GM20000 (cell line): ENCODE results near the gene EME2.

Experiments used
- DNase-seq: peaks from one replicate; pipeline ENCODE4 v3.0.0; 2012; ENCODE audit warnings: low spot score
- TF ChIP-seq, protein P1 (sequence below): IDR thresholded peaks from 2 replicates; pipeline ENCODE4 v1.5.1; 2012; ENCODE audit warnings: mild to moderate bottlenecking, control low read depth; ENCODE audit errors: extremely low read depth, missing control alignments

EME2 gene

DNA sequence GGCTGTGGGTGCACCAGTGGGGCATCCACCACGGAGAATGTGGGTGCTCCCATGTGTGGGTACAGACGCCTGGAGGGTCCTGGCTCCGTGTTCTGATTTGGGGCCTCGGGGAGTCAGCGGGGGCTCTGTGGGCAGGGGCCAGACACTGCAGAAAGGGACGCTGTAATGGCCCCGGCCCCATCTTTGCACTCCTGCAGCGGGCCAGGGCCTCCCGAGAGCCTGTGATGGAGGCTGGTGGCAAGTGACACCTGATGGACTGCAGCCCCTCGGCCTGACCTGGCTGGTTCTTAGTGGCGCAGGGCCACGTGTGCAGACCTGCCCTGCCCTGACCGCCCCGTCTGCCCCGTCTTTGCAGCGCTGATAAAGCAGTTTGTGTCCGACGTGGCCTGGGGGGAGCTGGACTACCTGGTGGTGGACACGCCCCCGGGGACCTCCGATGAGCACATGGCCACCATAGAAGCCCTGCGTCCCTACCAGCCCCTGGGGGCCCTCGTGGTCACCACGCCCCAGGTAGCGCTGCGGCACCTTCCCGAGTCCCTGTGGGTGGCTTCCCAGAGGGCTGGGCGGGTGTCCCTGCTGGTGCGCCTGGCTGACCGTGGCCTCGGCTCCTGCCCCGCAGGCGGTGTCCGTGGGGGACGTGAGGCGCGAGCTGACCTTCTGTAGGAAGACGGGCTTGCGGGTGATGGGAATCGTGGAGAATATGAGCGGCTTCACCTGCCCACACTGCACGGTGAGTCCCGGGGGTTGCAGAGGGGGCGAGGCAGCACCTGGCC is 14.9 kb downstream of the EME2 start:
- TF ChIP-seq, protein P1, sequence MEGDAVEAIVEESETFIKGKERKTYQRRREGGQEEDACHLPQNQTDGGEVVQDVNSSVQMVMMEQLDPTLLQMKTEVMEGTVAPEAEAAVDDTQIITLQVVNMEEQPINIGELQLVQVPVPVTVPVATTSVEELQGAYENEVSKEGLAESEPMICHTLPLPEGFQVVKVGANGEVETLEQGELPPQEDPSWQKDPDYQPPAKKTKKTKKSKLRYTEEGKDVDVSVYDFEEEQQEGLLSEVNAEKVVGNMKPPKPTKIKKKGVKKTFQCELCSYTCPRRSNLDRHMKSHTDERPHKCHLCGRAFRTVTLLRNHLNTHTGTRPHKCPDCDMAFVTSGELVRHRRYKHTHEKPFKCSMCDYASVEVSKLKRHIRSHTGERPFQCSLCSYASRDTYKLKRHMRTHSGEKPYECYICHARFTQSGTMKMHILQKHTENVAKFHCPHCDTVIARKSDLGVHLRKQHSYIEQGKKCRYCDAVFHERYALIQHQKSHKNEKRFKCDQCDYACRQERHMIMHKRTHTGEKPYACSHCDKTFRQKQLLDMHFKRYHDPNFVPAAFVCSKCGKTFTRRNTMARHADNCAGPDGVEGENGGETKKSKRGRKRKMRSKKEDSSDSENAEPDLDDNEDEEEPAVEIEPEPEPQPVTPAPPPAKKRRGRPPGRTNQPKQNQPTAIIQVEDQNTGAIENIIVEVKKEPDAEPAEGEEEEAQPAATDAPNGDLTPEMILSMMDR: no peak
- DNase-seq: no peak

DNA sequence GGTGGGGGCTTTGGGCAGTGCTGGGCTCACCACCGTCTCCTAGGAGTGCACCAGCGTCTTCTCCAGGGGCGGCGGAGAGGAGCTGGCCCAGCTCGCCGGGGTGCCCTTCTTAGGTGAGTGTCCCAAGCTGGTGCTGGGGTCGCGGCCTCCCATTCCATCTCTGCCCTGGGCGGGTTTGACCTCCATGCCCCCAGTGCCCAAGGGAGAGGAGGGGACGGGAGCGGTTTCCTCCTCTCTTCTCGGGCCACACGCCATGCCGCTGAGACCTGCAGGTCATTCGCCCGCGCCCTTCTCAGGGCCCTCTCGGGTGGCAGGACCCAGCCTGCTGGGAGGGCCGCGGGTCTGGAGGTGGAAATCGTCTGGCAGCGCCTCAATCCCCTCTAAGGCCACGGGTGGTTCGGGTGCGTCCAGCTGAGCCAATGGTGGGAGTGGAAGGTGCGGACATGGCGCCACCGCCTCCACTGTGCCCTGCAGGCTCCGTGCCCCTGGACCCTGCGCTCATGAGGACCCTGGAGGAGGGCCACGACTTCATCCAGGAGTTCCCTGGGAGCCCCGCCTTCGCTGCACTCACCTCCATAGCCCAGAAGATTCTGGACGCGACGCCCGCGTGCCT is 15.6 kb downstream of the EME2 start:
- DNase-seq: no peak
- TF ChIP-seq, protein P1: no peak

DNA sequence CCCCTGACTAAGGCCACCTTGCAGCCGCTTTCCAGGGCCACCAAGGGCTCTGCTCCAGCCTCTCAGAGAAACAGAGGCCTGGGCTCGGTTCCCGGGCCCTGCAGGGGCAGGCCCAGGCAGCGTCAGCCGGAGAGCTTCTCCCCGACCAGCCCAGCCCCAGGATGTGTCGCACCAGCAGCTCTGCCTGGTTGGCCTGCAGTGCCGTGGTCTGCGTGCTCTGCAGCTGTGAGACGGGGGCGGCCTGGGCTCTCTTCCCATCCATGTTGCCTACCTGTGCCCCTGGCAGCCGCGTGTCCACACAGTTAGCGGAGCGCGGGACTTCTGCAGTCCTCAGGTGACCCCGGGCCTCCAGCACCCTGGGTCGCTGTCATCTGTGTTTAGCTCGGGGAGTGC is 16.1 kb downstream of the EME2 start:
- TF ChIP-seq, protein P1: no peak

DNA sequence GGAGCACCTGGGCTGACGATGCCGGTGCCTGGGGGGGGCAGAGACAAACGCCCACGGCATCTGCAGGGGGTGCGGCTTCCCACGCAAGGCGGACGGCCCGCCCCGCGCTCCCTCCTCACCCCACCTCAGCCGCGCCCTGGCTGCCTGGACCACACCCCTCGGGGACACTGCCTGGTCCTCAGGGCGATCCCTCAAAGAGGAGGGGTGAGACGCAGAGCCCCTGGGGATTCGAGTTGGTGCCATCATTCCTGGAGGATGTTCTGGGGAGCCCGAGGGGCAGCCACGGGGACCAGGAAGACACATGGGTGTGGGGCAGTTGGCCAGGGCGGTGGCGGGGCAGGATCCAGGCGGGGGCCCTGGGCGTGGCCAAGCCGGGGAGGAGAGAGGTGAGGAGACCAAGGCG is 17.0 kb downstream of the EME2 start:
- TF ChIP-seq, protein P1: no peak
- DNase-seq: no peak

More for the DNA sequence above, 16.1 kb downstream of the EME2 start:
- no peak for DNase-seq

DNA sequence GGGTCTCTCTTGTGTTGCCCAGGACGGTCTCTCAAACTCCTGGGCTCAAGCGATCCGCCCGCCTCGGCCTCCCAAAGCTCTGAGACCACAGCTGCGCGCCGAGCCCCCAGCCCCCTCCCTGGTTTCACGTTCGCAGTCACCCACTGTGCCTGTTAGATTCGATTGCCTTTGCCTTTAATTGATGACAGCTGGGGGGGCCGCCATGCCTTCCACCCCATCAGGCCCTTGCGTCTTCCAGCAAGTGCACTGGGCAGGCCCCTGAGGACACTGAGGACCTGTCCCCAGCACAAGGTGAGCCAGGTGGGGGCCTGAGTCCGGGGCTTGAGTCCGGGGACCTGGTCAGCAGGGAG is 17.6 kb downstream of the EME2 start:
- TF ChIP-seq, protein P1: no peak
- DNase-seq: no peak

DNA sequence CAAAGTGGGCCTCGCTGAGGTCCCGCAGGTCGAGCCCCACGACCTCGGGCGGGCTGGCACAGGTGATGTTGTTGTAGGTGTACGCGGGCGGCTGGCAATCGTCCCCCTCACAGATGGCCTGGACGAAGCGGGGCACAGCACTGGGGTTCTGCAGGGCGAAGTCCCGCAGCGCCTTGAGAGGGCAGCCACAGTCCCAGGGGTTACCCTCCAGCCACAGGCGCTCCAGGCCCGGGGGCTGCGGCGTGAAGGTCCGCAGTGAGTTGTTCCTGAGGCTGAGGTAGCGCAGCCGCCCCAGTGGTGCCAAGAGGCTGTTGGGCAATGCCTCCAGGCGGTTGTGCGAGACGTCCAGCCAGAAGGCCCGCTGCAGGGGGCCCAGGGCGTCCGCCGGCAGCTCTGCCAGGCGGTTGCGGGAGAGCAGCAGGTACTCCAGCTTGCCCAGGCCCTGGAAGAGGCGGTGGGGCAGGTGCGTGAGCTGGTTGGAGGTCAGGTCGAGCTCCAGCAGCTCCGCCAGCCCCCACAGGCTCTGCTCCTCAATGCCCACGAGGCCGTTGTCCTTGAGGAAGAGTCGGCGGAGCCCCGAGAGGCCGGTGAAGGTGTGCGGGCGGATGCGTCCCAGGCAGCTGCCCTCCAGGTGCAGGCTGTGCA is 18.1 kb downstream of the EME2 start:
- TF ChIP-seq, protein P1: no peak
- DNase-seq: no peak

DNA sequence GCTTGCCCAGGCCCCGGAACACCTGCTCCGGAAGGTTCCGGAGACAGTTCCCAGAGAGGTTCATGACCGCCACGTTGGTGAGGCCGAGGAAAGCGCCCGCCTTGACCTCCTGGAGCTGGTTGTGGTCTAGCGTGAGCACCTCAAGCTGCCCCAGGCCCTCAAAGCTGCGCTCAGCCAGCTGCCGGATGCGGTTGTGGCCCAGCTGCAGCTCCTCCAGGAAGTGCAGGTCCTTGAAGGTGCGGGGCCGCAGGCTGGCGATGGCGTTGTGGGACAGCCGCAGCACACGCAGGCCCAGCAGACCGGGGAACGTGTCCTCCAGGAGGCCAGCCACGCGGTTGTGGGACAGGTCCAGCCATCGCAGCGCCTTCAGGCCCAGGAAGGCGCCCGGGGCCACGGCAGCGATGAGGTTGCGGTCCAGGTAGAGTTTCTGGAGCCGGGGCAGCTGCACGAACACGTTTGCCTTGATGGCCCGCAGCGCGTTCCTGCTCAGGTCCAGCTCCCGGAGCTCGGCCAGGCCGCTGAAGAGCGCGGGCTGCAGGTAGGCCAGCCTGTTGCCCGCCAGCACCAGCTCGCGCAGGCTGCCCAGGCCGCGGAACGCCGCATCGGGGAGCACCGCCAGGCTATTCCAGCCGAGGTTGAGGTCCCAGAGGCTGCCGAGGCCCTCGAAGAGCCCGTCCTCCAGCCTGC is 18.8 kb downstream of the EME2 start:
- TF ChIP-seq, protein P1: no peak
- DNase-seq: no peak
